Body of pancreas (tissue), 4 donors: Measurements from ENCODE around the gene FRMD5. TPM values are rescaled to one million over a fixed set of nuclear protein-coding genes. Genes with fewer than 3 reads are reported as not detected.

Source experiments
- ATAC-seq: fragments of 150-250 bp; one replicate; pipeline ENCODE4 v1.9.1; 2016
- DNase-seq, 4 donors: peaks; one replicate each; pipeline ENCODE4 v3.0.0-alpha.2; 2019
- H3K27ac ChIP-seq, 4 donors: fragments of 200-600 bp; sonication (generic); 1 replicate in 3 of 4; 2 replicates in 1 of 4; pipeline versions ENCODE4 v1.5.1 to v1.6.1; 2016 to 2019; ENCODE audit warnings: mild to moderate bottlenecking in 1 of 4, mixed read lengths in 1 of 4, moderate library complexity in 1 of 4
- H3K27me3 ChIP-seq, 2 donors: fragments of 200-600 bp; sonication (generic); one replicate each; pipeline ENCODE4 v1.6.0; 2016; ENCODE audit warnings: mild to moderate bottlenecking in 1 of 2
- H3K36me3 ChIP-seq, 2 donors: fragments of 200-600 bp; sonication (generic); replicated peaks in 1 of 2; 2 replicates each; pipeline ENCODE4 v1.5.1; 2016; ENCODE audit warnings: low read depth in 2 of 2; ENCODE audit not compliant: insufficient read depth in 1 of 2
- H3K4me1 ChIP-seq: fragments of 200-600 bp; sonication (generic); one replicate; pipeline ENCODE4 v1.6.0; 2016
- H3K4me3 ChIP-seq, 2 donors: fragments of 200-600 bp; sonication (generic); 1 replicate in 1 of 2; 2 replicates in 1 of 2; pipeline ENCODE4 v1.5.1; 2016 to 2019
- H3K9me3 ChIP-seq, 3 donors: fragments of 200-600 bp; sonication (generic); 1 replicate in 2 of 3; 2 replicates in 1 of 3; pipeline ENCODE4 v1.5.1; 2016
- POLR2A ChIP-seq, 3 donors: fragments of 450-650 bp; IDR thresholded peaks; one replicate each; pipeline ENCODE4 v1.6.1; 2016; ENCODE audit warnings: antibody characterized with exemption in 3 of 3, mild to moderate bottlenecking in 2 of 3
- WGBS, 2 donors: methylation state at CpG; one replicate each; pipeline ENCODE4 v1.1.5; 2017; 5-methylcytosine and 5-hydroxymethylcytosine counted together
- intact Hi-C: fragments of 100-400 bp; cut with DNase I; formaldehyde crosslinking; loops from one replicate; pipeline ENCODE4 v1.15.1; 2023
- total RNA-seq, 2 donors: library from RNA; depleted of rRNA; stranded (reverse); fragments of >200 nt; gene quantifications; one replicate each; pipeline ENCODE4 v1.1.0, GENCODE V29; 2016
- TF ChIP-seq, protein P1 (sequence below), 7 experiments: fragments of 450-650 bp in 4 of 7; fragments of 200-600 bp in 3 of 7; sonication (generic) in 3 of 7; IDR thresholded peaks; one replicate each; pipeline ENCODE4 v1.5.1; 2016 to 2019; ENCODE audit warnings: antibody characterized with exemption in 7 of 7

FRMD5 gene
- total RNA-seq, 2 donors from 2014 or later: 1.3 TPM; not detected in 1

DNA sequence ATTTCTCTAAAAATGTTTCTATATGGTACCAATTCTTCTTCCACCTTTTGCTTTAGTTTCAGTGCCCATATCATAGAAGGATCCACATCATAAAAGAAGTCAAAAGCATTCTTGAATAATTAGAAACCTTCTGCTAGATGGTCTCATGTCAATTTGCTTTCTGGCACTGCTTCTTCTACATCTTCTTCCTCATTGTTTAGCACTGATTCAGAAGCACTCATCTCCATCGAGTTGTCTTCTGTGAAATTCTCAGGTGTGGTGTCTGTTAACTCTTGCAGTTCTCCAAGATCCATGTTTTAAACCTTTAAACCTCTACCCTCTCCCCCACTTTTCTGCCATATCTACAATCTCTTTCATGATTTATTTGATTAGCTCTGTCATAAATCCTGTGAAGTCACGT lies 213.5 kb downstream of the FRMD5 start:
- Histone ChIP-seq H3K4me1 (no peaks in the 10 kb centered on the region), H3K27me3 (no peaks in the 10 kb centered on the region), H3K36me3 (no peaks in the 10 kb centered on the region), H3K27ac (no peak overlapping the region), H3K9me3 (no peaks in the 10 kb centered on the region), H3K4me3 (no peak overlapping the region)
- 29 to 53% methylated on average over 2 of the region's 2 CpGs for WGBS, 2 donors
- ATAC-seq: no peak
- no peak for DNase-seq
- intact Hi-C loops: no loop called here
- TF ChIP-seq, protein P1, sequence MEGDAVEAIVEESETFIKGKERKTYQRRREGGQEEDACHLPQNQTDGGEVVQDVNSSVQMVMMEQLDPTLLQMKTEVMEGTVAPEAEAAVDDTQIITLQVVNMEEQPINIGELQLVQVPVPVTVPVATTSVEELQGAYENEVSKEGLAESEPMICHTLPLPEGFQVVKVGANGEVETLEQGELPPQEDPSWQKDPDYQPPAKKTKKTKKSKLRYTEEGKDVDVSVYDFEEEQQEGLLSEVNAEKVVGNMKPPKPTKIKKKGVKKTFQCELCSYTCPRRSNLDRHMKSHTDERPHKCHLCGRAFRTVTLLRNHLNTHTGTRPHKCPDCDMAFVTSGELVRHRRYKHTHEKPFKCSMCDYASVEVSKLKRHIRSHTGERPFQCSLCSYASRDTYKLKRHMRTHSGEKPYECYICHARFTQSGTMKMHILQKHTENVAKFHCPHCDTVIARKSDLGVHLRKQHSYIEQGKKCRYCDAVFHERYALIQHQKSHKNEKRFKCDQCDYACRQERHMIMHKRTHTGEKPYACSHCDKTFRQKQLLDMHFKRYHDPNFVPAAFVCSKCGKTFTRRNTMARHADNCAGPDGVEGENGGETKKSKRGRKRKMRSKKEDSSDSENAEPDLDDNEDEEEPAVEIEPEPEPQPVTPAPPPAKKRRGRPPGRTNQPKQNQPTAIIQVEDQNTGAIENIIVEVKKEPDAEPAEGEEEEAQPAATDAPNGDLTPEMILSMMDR (IDR thresholded peaks at IDR 0.05): no peak
- TF ChIP-seq POLR2A (IDR thresholded peaks at IDR 0.05): no peak

DNA sequence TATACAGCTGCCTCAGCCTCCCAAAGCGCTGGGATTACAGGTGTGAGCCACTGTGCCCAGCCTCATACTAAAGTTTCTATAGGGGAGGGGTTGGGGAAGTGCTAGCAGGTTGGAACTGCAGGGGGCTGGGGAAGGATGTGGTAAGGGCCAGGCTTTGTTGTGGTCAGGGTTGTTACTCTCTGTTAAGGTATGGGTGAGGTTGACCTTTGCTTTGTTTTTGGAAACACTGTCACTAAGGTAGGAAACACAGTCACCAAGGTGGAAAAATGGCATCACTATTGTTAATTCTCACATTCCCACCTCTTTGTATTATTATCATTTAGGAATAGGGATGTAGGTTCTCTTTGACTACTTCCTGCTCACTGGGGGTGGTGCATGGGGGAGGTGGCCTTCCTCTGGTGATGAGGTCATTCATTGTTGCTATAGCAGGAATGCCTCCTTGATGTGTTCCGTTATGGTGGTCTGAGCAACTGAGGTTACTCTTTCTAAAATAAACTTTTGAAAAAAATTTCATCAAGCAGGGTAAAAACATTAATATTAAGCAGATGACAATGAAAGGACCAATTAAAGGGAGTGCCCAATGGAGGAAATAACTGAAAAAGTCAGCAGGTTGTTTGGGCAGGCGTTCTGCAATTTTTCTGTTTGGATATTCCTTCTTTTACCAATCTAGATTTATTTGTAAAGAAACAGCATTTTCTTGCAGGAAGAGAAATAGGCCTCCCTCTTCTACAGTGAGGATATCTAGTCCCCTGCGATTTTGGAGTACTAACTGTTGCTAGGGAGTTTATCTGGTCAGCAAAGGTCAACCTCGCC lies 217.8 kb downstream of the FRMD5 start:
- Histone ChIP-seq H3K27ac (no peak overlapping the region), H3K36me3 (no peaks in the 10 kb centered on the region), H3K27me3 (no peaks in the 10 kb centered on the region), H3K4me1 (no peaks in the 10 kb centered on the region), H3K4me3 (no peak overlapping the region), H3K9me3 (no peaks in the 10 kb centered on the region)
- TF ChIP-seq, protein P1 (IDR thresholded peaks at IDR 0.05): no peak
- TF ChIP-seq POLR2A (IDR thresholded peaks at IDR 0.05): no peak
- WGBS, 2 donors: 77 to 87% methylated on average over 5 of the region's 5 CpGs
- no peak for DNase-seq
- intact Hi-C loops: no loop called here
- ATAC-seq: no peak

DNA sequence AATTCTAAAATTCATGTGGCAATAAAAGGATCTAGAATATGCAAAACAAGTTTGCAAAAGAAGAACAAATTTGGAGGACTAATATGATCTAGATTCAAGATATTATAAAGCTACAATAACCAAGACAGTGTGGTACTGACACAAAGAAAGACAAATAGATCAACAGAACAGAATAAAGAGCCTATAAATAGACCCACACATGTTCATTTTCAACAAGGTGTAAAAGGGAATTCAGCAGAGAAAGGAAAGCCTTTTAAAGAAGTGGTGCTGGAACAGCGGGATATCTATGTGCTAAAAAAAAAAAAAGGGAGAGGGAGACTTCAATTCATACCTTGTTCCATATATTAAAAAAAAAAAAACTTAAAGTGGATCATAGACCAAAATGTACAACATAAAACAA lies 219.3 kb downstream of the FRMD5 start:
- Histone ChIP-seq H3K4me3 (no peak overlapping the region), H3K36me3 (no peaks in the 10 kb centered on the region), H3K27ac (no peak overlapping the region), H3K4me1 (no peaks in the 10 kb centered on the region), H3K9me3 (no peaks in the 10 kb centered on the region), H3K27me3 (no peaks in the 10 kb centered on the region)
- DNase-seq: no peak
- WGBS, 2 donors: 83 to 88% methylated on average over 1 of the region's 1 CpG
- no peak for ATAC-seq
- TF ChIP-seq, protein P1 (IDR thresholded peaks at IDR 0.05): no peak
- no peak for TF ChIP-seq POLR2A (IDR thresholded peaks at IDR 0.05)
- intact Hi-C loops: no loop called here

DNA sequence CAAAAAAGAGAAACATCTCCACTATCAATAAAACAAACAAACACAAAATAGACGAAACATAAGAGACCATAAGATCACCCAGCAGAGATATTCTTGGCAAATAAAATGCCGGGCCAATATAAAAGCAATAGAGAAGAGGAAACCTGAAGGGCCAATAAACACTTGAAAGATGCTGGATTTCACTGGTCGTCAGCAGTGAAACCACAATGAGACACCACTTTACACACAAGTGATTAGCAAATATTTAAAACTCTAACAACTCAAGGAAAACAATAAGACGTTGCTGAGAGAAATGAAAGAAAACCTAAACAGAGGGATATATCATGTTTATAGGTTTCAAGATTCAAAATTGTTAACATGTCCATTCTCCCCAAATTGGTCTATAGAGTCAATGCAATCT lies 219.7 kb downstream of the FRMD5 start:
- Histone ChIP-seq H3K4me3 (no peak overlapping the region), H3K27ac (no peak overlapping the region)
- 37 to 42% methylated on average over 4 of the region's 4 CpGs for WGBS, 2 donors

More for the DNA sequence above, 219.7 kb downstream of the FRMD5 start:
- H3K27me3 ChIP-seq: no peaks in the 10 kb centered on the region
- TF ChIP-seq, protein P1 (IDR thresholded peaks at IDR 0.05): no peak
- TF ChIP-seq POLR2A (IDR thresholded peaks at IDR 0.05): no peak
- no peaks in the 10 kb centered on the region for H3K4me1 ChIP-seq
- H3K9me3 ChIP-seq: no peaks in the 10 kb centered on the region
- no peak for ATAC-seq
- intact Hi-C loops: no loop called here
- DNase-seq: no peak
- no peaks in the 10 kb centered on the region for H3K36me3 ChIP-seq
